H9 (cell line): ENCODE data around the gene CELSR2. TPM values are rescaled to one million over a fixed set of nuclear protein-coding genes. Genes with fewer than 3 reads are reported as not detected.

Experiments used
- DNase-seq: peaks from one replicate; pipeline ENCODE4 v3.0.0-alpha.2; 2017
- H2AFZ ChIP-seq: one replicate; pipeline ENCODE4 v1.6.1; 2013; ENCODE audit warnings: mild to moderate bottlenecking, low read length, control low read depth, moderate library complexity
- H2AK5ac ChIP-seq: 2 replicates; pipeline ENCODE4 v1.6.1; 2013; ENCODE audit warnings: low read length, control low read depth, mixed read lengths; ENCODE audit not compliant: insufficient read length
- H2BK120ac ChIP-seq: one replicate; pipeline ENCODE4 v1.6.1; 2013; ENCODE audit warnings: low read depth, mild to moderate bottlenecking, low read length, control low read depth, inconsistent platforms; ENCODE audit not compliant: poor library complexity, severe bottlenecking
- H2BK12ac ChIP-seq: 2 replicates; pipeline ENCODE4 v1.6.1; 2013; ENCODE audit warnings: low read length, control low read depth, mixed read lengths, low read depth; ENCODE audit not compliant: insufficient read length
- H2BK15ac ChIP-seq: 2 replicates; pipeline ENCODE4 v1.6.1; 2013; ENCODE audit warnings: low read depth, low read length, control low read depth
- H2BK20ac ChIP-seq: one replicate; pipeline ENCODE4 v1.6.1; 2013; ENCODE audit warnings: low read depth, mild to moderate bottlenecking, low read length, control low read depth, inconsistent platforms; ENCODE audit not compliant: poor library complexity, severe bottlenecking
- H2BK5ac ChIP-seq: 2 replicates; pipeline ENCODE4 v1.6.1; 2013; ENCODE audit warnings: low read length, control low read depth, mixed read lengths; ENCODE audit not compliant: insufficient read length
- H3K14ac ChIP-seq: 2 replicates; pipeline ENCODE4 v1.6.1; 2013; ENCODE audit warnings: low read length, control low read depth; ENCODE audit not compliant: insufficient read depth
- H3K18ac ChIP-seq: 2 replicates; pipeline ENCODE4 v1.6.1; 2013; ENCODE audit warnings: low read depth, mild to moderate bottlenecking, mixed read lengths, low read length, control low read depth; ENCODE audit not compliant: insufficient read length
- H3K23ac ChIP-seq: 2 replicates; pipeline ENCODE4 v1.6.1; 2013; ENCODE audit warnings: low read length, control low read depth, mixed read lengths, low read depth; ENCODE audit not compliant: insufficient read length
- H3K23me2 ChIP-seq: 2 replicates; pipeline ENCODE4 v1.6.1; 2013; ENCODE audit warnings: low read depth, mild to moderate bottlenecking, mixed read lengths, low read length, control low read depth; ENCODE audit not compliant: insufficient read length, poor library complexity, severe bottlenecking
- H3K27ac ChIP-seq: 2 replicates; pipeline ENCODE4 v1.5.1; 2013; ENCODE audit warnings: low read length, control low read depth, mixed read lengths, low read depth; ENCODE audit not compliant: insufficient read length
- H3K27me3 ChIP-seq: 2 replicates; pipeline ENCODE4 v1.6.1; 2013; ENCODE audit warnings: low read length, control low read depth, inconsistent platforms; ENCODE audit not compliant: insufficient read depth
- H3K4ac ChIP-seq: 2 replicates; pipeline ENCODE4 v1.6.1; 2013; ENCODE audit warnings: low read depth, mild to moderate bottlenecking, control low read depth, inconsistent platforms, low read length, moderate library complexity
- H3K4me1 ChIP-seq: 2 replicates; pipeline ENCODE4 v1.6.1; 2013; ENCODE audit warnings: low read length, control low read depth, inconsistent platforms; ENCODE audit not compliant: insufficient read depth
- H3K4me2 ChIP-seq: 2 replicates; pipeline ENCODE4 v1.6.1; 2013; ENCODE audit warnings: low read length, control low read depth, mixed read lengths; ENCODE audit not compliant: insufficient read length, insufficient read depth
- H3K56ac ChIP-seq: 2 replicates; pipeline ENCODE4 v1.6.1; 2013; ENCODE audit warnings: low read depth, mild to moderate bottlenecking, mixed read lengths, low read length, control low read depth; ENCODE audit not compliant: insufficient read length
- H3K79me1 ChIP-seq: 2 replicates; pipeline ENCODE4 v1.6.1; 2013; ENCODE audit warnings: low read depth, mild to moderate bottlenecking, moderate library complexity, low read length, control low read depth, inconsistent platforms; ENCODE audit not compliant: insufficient read depth, poor library complexity, severe bottlenecking
- H3K79me2 ChIP-seq: 2 replicates; pipeline ENCODE4 v1.6.1; 2013; ENCODE audit warnings: low read length, control low read depth, inconsistent platforms; ENCODE audit not compliant: insufficient read depth
- H3K9ac ChIP-seq: 2 replicates; pipeline ENCODE4 v1.6.1; 2013; ENCODE audit warnings: low read length, control low read depth, mixed read lengths; ENCODE audit not compliant: insufficient read length; ENCODE audit errors: extremely low read depth
- H3K9me3 ChIP-seq: one replicate; pipeline ENCODE4 v1.6.1; 2013; ENCODE audit warnings: low read depth, low read length, inconsistent platforms; ENCODE audit not compliant: control insufficient read depth
- H3T11ph ChIP-seq: one replicate; pipeline ENCODE4 v1.6.1; 2013; ENCODE audit warnings: mild to moderate bottlenecking, low read length, control low read depth, inconsistent platforms
- H4K20me1 ChIP-seq: one replicate; pipeline ENCODE4 v1.6.1; 2013; ENCODE audit not compliant: control insufficient read depth, insufficient read length, insufficient read depth
- H4K5ac ChIP-seq: 2 replicates; pipeline ENCODE4 v1.6.1; 2013; ENCODE audit warnings: low read depth, mild to moderate bottlenecking, mixed read lengths, low read length, control low read depth; ENCODE audit not compliant: insufficient read length
- H4K8ac ChIP-seq: replicated peaks from 2 replicates; pipeline ENCODE4 v1.6.1; 2013; ENCODE audit warnings: low read length, control low read depth, mixed read lengths, low read depth; ENCODE audit not compliant: insufficient read length
- H4K91ac ChIP-seq: 2 replicates; pipeline ENCODE4 v1.6.1; 2013; ENCODE audit warnings: low read depth, mild to moderate bottlenecking, moderate library complexity, mixed read lengths, low read length, control low read depth; ENCODE audit not compliant: insufficient read length
- H3K27ac Mint-ChIP-seq, 3 experiments: 2 replicates in 2 of 3; 3 replicates in 1 of 3; pipeline ENCODE4 v1.8.0; 2020 to 2021; ENCODE audit warnings: mixed read lengths in 3 of 3, mild to moderate bottlenecking in 1 of 3, moderate library complexity in 1 of 3
- H3K27me3 Mint-ChIP-seq: 2 replicates; pipeline ENCODE4 v1.8.0; 2021; ENCODE audit warnings: low read depth, mild to moderate bottlenecking, moderate library complexity, mixed read lengths
- H3K36me3 Mint-ChIP-seq, 3 experiments: 2 replicates in 2 of 3; 3 replicates in 1 of 3; pipeline ENCODE4 v1.8.0; 2020 to 2021; ENCODE audit warnings: low read depth in 3 of 3, mixed read lengths in 3 of 3; ENCODE audit not compliant: insufficient read depth in 1 of 3
- H3K4me1 Mint-ChIP-seq, 2 experiments: 2 replicates each; pipeline ENCODE4 v1.8.0; 2020; ENCODE audit warnings: mixed read lengths in 2 of 2
- H3K4me3 Mint-ChIP-seq, 2 experiments: 2 replicates in 1 of 2; 3 replicates in 1 of 2; pipeline ENCODE4 v1.8.0; 2020 to 2021; ENCODE audit warnings: mild to moderate bottlenecking in 2 of 2, mixed read lengths in 2 of 2, moderate library complexity in 1 of 2
- H3K9me3 Mint-ChIP-seq, 2 experiments: 2 replicates in 1 of 2; 3 replicates in 1 of 2; pipeline ENCODE4 v1.8.0; 2020; ENCODE audit warnings: mild to moderate bottlenecking in 2 of 2, mixed read lengths in 2 of 2, moderate library complexity in 1 of 2
- CTCF ChIP-seq: fragments of 200-600 bp; sonication (generic); conservative IDR thresholded peaks from 3 replicates; pipeline ENCODE4 v1.8.0; 2021; ENCODE audit warnings: antibody characterized with exemption, mild to moderate bottlenecking
- WGBS: extraction: QIAGEN DNeasy Blood & Tissue Kit; methylation state at CpG from one replicate; pipeline ENCODE4 v1.1.7; 2013; ENCODE audit warnings: missing lambda C conversion rate, low lambda C conversion rate, mixed read lengths; ENCODE audit not compliant: insufficient read length; ENCODE audit errors: extremely low coverage; 5-methylcytosine and 5-hydroxymethylcytosine counted together
- total RNA-seq: library from RNA; stranded (reverse); gene quantifications from 2 replicates; pipeline ENCODE4 v1.2.1, GENCODE V29; 2021

CELSR2 gene
- total RNA-seq, 1 experiment from 2014 or later, result 29.2 TPM

- no CpG with 5 or more reads among the region's 4 CpGs for WGBS
- H3K79me1 ChIP-seq, result no peaks in the 10 kb centered on the region
- Mint-ChIP-seq H3K4me3 (no peak overlapping the region), H3K4me1 (peaks cover 12 to 14% of the 10 kb centered on the region in 2 experiments), H3K27me3 (peaks cover 3% of the 10 kb centered on the region), H3K36me3 (no peaks in the 10 kb centered on the region), H3K9me3 (no peaks in the 10 kb centered on the region), H3K27ac (no peak overlapping the region)
- H2BK15ac ChIP-seq, result no peak overlapping the region
- H2BK12ac ChIP-seq, result no peak overlapping the region
- no peak overlapping the region for H3K27ac ChIP-seq
- no peak overlapping the region for H4K5ac ChIP-seq
- H2AK5ac ChIP-seq, result no peak overlapping the region
- no peak for TF ChIP-seq CTCF
- no peak overlapping the region for H3T11ph ChIP-seq
- no peak overlapping the region for H2BK20ac ChIP-seq
- no peak overlapping the region for H4K8ac ChIP-seq
- no peak overlapping the region for H3K14ac ChIP-seq
- no peak overlapping the region for H3K4ac ChIP-seq
- no peaks in the 10 kb centered on the region for H3K9me3 ChIP-seq
- no peak overlapping the region for H2BK5ac ChIP-seq
- no peaks in the 10 kb centered on the region for H4K20me1 ChIP-seq
- DNase-seq, result no peak
- no peaks in the 10 kb centered on the region for H3K79me2 ChIP-seq
- no peaks in the 10 kb centered on the region for H3K27me3 ChIP-seq
- no peaks in the 10 kb centered on the region for H3K4me1 ChIP-seq
- no peak overlapping the region for H3K56ac ChIP-seq
- no peak overlapping the region for H2AFZ ChIP-seq
- no peak overlapping the region for H3K9ac ChIP-seq
- H4K91ac ChIP-seq, result no peak overlapping the region
- no peak overlapping the region for H3K4me2 ChIP-seq
- H2BK120ac ChIP-seq, result no peak overlapping the region
- no peak overlapping the region for H3K23ac ChIP-seq
- H3K18ac ChIP-seq, result no peak overlapping the region
- no peaks in the 10 kb centered on the region for H3K23me2 ChIP-seq
Measured at GRCh38 chr1:109294481-109294880, 45.1 kb downstream of the CELSR2 start.
